Lower lobe of right lung (tissue), 2 donors: ENCODE results near the gene IL37. TPM values are rescaled to one million over a fixed set of nuclear protein-coding genes. Genes with fewer than 3 reads are reported as not detected.

Experiments
- ATAC-seq, 2 donors: fragments of 200-7000 bp; cut with Tn5 transposase; one replicate each; pipeline ENCODE4 v1.9.1; 2020 to 2022; ENCODE audit warnings: mild to moderate bottlenecking in 2 of 2, moderate library complexity in 2 of 2
- DNase-seq: peaks from one replicate; pipeline ENCODE4 v3.0.0-alpha.2; 2020
- H3K27ac ChIP-seq: fragments of 200-600 bp; one replicate; pipeline ENCODE4 v1.8.0; 2022
- H3K27me3 ChIP-seq: fragments of 200-600 bp; one replicate; pipeline ENCODE4 v1.8.0; 2022; ENCODE audit warnings: low read depth
- H3K36me3 ChIP-seq: fragments of 200-600 bp; one replicate; pipeline ENCODE4 v1.8.0; 2022; ENCODE audit warnings: mild to moderate bottlenecking
- H3K4me1 ChIP-seq: fragments of 200-600 bp; one replicate; pipeline ENCODE4 v1.8.0; 2022
- H3K4me3 ChIP-seq: fragments of 200-600 bp; one replicate; pipeline ENCODE4 v1.8.0; 2022; ENCODE audit warnings: mild to moderate bottlenecking
- H3K9me3 ChIP-seq: fragments of 200-600 bp; one replicate; pipeline ENCODE4 v1.8.0; 2022
- intact Hi-C: fragments of 100-400 bp; cut with DNase I; formaldehyde crosslinking; loops from one replicate; pipeline ENCODE4 v1.11.0; 2022
- total RNA-seq: library from RNA; stranded (reverse); fragmentation: NEBNext Ultra II Directional; extraction: Animal tissue kit (Norgen Biotek cat#: 25700); gene quantifications from one replicate; pipeline ENCODE4 v1.2.1, GENCODE V29; 2021
- TF ChIP-seq, protein P1 (sequence below): fragments of 200-600 bp; IDR thresholded peaks from one replicate; pipeline ENCODE4 v1.8.0; 2022; ENCODE audit warnings: antibody characterized with exemption, mild to moderate bottlenecking
- donor health status: DM: no; HTN: yes; CAD: no; lungs with severe emphysema.

The IL37 gene
- total RNA-seq, 1 donor from 2014 or later = not detected

DNA sequence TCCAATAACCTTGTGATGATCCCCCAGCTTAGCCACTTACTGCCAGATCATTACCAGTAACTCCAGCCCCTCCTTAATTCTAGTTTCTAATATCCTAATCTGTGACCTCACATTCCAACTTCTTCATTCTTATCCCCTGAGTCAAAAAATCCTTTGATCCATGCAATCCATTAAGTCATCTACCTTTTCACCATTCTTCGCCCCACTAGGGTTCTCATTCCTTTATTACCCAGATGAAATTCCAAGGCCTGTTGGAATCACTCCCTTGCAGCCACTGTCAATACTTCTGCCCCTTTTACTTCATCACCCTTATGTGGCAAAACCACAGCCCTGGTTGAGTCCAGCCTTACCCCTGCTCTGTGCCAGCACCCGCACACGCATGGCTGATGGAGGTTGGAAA, 46.5 kb downstream of the IL37 start:
- DNase-seq (no peak), ATAC-seq (no peak)
- no peaks in the 10 kb centered on the region for H3K27me3 ChIP-seq
- no peaks in the 10 kb centered on the region for H3K36me3 ChIP-seq
- no peaks in the 10 kb centered on the region for H3K9me3 ChIP-seq
- no peaks in the 10 kb centered on the region for H3K4me1 ChIP-seq
- no peak overlapping the region for H3K4me3 ChIP-seq
- TF ChIP-seq, protein P1, sequence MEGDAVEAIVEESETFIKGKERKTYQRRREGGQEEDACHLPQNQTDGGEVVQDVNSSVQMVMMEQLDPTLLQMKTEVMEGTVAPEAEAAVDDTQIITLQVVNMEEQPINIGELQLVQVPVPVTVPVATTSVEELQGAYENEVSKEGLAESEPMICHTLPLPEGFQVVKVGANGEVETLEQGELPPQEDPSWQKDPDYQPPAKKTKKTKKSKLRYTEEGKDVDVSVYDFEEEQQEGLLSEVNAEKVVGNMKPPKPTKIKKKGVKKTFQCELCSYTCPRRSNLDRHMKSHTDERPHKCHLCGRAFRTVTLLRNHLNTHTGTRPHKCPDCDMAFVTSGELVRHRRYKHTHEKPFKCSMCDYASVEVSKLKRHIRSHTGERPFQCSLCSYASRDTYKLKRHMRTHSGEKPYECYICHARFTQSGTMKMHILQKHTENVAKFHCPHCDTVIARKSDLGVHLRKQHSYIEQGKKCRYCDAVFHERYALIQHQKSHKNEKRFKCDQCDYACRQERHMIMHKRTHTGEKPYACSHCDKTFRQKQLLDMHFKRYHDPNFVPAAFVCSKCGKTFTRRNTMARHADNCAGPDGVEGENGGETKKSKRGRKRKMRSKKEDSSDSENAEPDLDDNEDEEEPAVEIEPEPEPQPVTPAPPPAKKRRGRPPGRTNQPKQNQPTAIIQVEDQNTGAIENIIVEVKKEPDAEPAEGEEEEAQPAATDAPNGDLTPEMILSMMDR = no peak
- intact Hi-C loops = no loop called here
- no peak overlapping the region for H3K27ac ChIP-seq

DNA sequence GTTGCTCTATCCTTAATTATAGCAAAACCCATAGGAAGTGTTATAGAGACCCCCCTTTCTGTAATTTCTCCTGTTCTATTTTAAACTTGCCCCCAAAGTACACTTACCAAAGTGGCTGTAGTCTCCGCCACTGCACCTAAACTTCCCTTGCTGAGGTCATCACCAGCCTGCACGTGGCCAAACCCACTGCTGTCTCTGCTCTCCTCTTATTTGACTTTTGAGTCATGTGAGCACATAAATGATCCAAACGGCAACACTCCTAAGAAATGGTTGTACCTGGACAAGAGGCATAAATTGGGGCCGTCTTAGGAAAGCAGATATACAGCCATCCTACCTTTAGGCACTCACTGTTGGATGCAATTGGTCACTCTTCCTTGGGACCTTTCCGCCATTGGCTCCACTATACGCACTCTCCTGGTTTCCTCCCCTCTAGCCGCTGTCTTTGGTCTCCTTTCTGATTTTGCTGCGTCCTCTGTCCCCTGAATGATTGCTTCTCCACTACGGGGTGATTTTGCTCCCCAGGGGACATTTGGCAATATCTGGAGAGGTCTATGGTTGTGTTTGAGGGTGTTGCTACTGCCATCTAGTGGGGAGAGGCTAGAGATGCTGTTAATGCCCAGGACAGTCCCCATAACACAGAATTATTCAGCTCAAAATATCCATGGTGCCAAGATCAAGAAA, 47.6 kb downstream of the IL37 start:
- no peak overlapping the region for H3K4me3 ChIP-seq
- no peak overlapping the region for H3K27ac ChIP-seq
- H3K36me3 ChIP-seq = no peaks in the 10 kb centered on the region
- TF ChIP-seq, protein P1 = peak; percentile 79
- no peak for DNase-seq
- H3K4me1 ChIP-seq = no peaks in the 10 kb centered on the region
- intact Hi-C loops = no loop called here
- peak; percentile 88 to 90 for ATAC-seq
- H3K9me3 ChIP-seq = no peaks in the 10 kb centered on the region
- no peaks in the 10 kb centered on the region for H3K27me3 ChIP-seq

DNA sequence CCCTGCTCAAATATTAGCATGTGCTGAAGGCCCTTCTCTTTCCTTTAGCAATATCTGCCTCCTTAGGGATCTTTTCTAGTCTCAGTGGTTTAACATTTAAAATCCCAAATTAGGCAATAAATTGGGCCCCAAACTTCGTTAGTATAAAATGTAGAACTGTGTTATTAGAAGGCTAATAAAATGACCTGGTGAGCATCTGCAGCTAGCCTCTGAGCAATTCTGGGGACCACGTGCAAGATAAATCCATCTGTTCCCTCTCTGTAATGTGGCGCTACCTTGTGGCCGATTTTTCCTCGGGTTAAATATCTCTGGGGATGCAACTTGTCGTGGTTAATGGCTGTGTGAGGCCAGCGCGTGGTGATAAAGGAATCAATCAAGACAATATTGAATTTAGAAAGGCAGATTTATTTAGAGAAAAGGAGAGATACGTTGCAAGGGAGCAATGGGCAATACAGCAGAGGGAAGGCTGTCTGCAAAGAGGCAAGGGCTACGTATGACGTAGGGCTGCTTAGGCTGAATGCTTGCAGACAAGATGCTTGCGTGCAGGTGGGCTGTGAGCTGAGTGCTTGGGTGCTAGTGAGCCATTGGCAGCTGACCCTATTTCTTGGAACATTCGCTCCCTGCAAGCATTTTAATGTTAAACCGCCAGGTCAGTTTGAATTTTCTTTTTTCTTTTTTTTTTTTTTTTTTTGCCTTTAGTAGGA, 48.3 kb downstream of the IL37 start:
- intact Hi-C loops = no loop called here
- no peak for DNase-seq
- no peaks in the 10 kb centered on the region for H3K4me1 ChIP-seq

DNA sequence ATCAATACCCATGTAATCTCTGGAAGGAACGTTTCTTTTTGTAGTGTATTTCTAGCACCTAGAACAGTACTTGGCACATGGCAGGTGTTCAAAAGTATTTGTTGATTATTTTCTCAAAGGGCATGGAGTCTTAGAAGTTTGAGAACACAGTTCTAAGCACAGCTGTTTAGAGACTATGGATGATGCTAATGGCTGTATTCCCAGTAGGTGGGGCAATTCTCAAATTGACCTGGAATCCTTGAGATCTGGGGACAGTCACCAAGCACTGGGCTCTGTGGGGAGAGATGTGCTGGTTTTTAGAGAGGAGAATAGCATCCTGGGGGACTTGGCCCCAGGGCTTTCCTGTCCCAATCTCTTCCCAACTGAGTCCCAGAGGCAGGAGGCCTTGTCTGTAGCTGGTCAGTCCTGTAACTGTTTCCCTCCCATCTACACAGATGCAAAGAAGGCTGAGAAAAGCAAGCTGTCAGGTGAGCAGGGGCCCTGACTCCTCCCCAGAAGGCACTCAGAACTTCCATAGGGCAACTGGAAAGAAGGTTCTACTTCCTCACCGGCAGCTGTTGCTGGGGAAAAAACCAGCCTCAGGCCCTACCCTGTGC, 49.4 kb downstream of the IL37 start:
- Histone ChIP-seq H3K4me1 (no peaks in the 10 kb centered on the region), H3K27ac (no peak overlapping the region), H3K27me3 (no peaks in the 10 kb centered on the region), H3K36me3 (no peaks in the 10 kb centered on the region), H3K4me3 (no peak overlapping the region), H3K9me3 (no peaks in the 10 kb centered on the region)
- intact Hi-C loops = no loop called here
- DNase-seq = no peak
- no peak for ATAC-seq
- TF ChIP-seq, protein P1 = no peak

More for the DNA sequence above, 48.3 kb downstream of the IL37 start:
- no peak for ATAC-seq
- Histone ChIP-seq H3K36me3 (no peaks in the 10 kb centered on the region), H3K27ac (no peak overlapping the region), H3K4me3 (no peak overlapping the region), H3K27me3 (no peaks in the 10 kb centered on the region), H3K9me3 (no peaks in the 10 kb centered on the region)
- TF ChIP-seq, protein P1 = no peak

DNA sequence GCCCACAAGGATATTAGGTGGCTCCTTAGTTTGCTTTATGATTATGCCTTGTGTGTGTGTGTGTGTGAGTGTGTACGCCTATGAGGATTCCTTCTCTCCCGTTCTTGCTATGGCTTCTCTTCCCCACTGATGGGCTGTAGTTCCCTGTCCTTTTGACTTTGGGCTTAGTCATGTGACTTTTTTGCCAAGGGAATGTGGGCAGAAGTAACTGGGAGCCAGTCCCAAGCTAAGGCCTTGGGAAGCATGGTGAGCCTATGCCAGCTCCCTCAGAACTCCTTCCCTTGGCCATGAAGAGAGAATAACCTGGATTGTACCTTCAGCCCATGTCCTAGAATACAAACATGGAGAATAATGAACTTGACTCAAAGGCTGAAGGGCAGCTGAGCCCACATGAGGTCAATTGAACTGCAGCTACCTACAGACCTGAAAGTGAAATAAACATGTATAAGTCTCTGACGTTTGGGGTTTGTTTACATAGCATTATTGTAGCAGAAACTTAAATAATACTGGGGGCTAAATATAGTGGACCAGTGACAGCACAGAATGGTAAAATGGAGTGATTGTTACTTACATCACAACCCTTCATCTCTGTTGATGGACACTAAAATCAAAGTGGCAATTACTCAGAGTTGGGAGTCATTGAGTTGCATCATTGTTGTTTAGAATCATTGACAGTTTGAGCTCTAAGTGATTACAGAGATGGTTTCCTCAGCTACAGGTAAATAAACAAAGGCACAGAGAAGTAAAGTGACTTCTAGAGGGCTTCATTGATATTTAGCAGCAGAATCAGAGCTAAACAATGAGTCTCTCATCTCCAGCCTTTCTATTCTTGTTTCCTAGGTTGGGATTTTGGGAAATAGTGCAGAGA, 51.6 kb downstream of the IL37 start:
- Histone ChIP-seq H3K27ac (no peak overlapping the region), H3K4me1 (no peaks in the 10 kb centered on the region)

More for the DNA sequence above, 51.6 kb downstream of the IL37 start:
- TF ChIP-seq, protein P1 = no peak
- DNase-seq = no peak
- intact Hi-C loops = no loop called here
- Histone ChIP-seq H3K4me3 (no peak overlapping the region), H3K36me3 (no peaks in the 10 kb centered on the region), H3K9me3 (no peaks in the 10 kb centered on the region), H3K27me3 (no peaks in the 10 kb centered on the region)
- ATAC-seq = no peak
